ENCODE results near the gene PFKFB3.

DNA sequence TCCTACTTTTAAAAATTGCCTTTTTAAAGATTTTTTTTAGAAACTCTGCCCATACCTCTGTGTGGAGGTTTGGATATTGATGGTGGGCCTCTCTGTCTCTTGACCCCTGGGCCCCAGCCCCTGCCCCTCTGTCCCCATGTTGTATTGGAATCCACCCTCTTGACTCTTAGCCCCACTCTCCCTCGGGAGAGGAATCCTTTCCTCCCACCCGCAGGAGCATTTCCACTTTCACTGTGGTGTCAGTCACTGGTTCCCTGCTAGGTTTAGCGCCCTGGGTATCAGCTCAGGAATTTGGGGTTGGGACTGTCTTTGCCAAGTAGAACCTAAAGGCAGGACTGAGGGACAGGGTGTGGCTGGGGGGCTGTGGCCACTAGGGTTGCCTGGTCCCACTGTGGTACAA lies 10.1 kb downstream of the PFKFB3 start:
- TF ChIP-seq, protein P1, sequence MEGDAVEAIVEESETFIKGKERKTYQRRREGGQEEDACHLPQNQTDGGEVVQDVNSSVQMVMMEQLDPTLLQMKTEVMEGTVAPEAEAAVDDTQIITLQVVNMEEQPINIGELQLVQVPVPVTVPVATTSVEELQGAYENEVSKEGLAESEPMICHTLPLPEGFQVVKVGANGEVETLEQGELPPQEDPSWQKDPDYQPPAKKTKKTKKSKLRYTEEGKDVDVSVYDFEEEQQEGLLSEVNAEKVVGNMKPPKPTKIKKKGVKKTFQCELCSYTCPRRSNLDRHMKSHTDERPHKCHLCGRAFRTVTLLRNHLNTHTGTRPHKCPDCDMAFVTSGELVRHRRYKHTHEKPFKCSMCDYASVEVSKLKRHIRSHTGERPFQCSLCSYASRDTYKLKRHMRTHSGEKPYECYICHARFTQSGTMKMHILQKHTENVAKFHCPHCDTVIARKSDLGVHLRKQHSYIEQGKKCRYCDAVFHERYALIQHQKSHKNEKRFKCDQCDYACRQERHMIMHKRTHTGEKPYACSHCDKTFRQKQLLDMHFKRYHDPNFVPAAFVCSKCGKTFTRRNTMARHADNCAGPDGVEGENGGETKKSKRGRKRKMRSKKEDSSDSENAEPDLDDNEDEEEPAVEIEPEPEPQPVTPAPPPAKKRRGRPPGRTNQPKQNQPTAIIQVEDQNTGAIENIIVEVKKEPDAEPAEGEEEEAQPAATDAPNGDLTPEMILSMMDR (conservative IDR thresholded peaks at IDR 0.05; ENCODE audit: low read depth, low read length) = no peak
- TF ChIP-seq CEBPB (IDR thresholded peaks at IDR 0.05; ENCODE audit: low read depth, low read length) (no peak), MAZ (IDR thresholded peaks at IDR 0.05; ENCODE audit: borderline replicate concordance, low read depth, low read length) (no peak), POLR2A (IDR thresholded peaks at IDR 0.05; ENCODE audit: low read depth, low read length) (no peak), RCOR1 (IDR thresholded peaks at IDR 0.05; ENCODE audit: insufficient replicate concordance, low read length) (no peak), RFX5 (IDR thresholded peaks at IDR 0.05; ENCODE audit: low read depth, low read length) (no peak), MXI1 (IDR thresholded peaks at IDR 0.05; ENCODE audit: borderline replicate concordance, low read depth, low read length) (no peak), NFE2L2 (IDR thresholded peaks at IDR 0.05; ENCODE audit: low read depth, low read length) (no peak)
